NCI-H748 (cell line): ENCODE data around the gene SMC3.

Source experiments
- DNase-seq: peaks from one replicate; lab custom pipeline; 2025; ENCODE audit not compliant: unreplicated experiment; lab: John Stamatoyannopoulos, UW

Gene SMC3

GRCh38 chr10:110643653-110644597, 76.4 kb downstream of the SMC3 start, which contains the start of gene RBM20:
Gene RBM20, plus strand, starts transcription at chr10:110644336. Its CDS starts 119 bp downstream, at chr10:110644455.
- peak; percentile 38 for DNase-seq

DNA sequence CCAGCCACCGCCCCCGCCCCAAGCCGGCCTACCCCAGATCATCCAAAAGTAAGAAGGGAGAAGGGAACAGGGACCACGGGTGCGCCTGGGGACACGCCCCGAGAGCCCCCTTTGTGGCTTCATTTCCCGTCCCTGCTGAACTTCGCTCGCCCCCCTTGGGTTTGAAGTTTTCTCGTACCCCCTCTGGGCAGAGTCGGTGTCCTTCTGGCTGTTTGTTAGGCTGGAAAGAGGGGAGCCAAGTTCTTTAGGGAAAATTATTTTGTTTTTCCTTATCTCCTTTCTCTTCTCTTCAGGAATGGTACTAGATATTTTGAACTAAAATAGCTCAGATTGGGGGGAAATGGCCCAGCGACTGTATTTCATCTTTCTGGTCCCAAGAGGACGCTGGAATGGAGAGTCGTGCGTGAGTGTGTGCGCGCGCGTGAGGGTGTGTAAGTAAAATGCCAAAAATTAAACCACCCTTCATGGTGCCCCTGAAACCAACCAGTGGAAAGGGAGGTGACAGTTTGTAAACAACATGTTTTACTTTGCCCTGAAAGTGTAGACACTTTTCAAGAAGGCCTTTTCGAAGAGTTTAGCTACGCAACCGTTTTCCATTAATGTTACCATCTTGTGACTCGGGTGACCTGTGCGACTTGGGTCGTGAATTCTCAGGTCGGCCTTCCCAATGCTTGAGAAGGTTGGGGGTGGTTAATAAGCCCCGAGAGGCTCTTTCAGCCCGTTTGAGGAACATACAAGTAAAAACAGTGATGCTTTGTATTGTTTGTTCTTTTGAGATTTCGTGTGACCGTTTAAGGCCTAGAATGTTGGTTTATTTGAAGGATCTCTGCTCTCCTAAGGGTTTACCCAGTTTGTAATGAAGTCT, 77.3 kb downstream of the SMC3 start:
- no peak for DNase-seq

DNA sequence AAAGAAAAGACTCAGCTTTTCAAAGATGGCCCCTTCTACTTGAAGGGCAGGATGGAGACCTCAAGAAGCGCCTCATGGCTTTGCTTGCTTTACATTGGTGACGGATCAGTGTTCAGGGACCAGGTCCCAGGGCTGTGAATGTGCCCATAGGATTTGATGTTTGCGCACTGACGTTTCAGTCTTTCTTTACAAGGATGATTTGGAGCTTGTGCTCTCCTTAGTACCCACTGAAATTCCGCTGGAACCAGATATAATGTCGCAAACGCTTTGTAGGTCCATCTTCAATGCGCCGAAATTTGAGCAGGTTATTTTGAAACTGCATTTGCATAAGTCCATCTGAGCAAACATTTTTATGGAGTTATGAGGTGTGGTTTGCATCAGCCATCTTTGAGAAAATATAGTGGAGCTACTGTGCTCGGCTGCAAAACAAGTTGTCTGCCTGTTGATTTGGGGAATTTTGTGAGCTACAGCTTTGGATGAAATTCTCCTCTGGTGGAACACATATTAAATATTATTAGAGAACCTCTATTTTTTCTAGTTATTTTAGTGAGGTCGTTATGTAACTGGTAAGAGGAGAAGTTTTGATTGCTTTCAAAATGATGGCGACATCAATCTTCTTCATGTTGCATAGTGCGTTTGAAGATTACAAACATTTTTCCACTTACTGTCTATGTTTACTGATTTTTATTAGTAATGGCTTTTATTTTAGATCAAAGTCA, 79.1 kb downstream of the SMC3 start:
- DNase-seq = peak; percentile 30

GRCh38 chr10:110647136-110647430, 79.6 kb downstream of the SMC3 start:
- peak; percentile 10 for DNase-seq

- no peak for DNase-seq
These were observed 81.3 kb downstream of the SMC3 start for GRCh38 chr10:110648692-110649346.

DNA sequence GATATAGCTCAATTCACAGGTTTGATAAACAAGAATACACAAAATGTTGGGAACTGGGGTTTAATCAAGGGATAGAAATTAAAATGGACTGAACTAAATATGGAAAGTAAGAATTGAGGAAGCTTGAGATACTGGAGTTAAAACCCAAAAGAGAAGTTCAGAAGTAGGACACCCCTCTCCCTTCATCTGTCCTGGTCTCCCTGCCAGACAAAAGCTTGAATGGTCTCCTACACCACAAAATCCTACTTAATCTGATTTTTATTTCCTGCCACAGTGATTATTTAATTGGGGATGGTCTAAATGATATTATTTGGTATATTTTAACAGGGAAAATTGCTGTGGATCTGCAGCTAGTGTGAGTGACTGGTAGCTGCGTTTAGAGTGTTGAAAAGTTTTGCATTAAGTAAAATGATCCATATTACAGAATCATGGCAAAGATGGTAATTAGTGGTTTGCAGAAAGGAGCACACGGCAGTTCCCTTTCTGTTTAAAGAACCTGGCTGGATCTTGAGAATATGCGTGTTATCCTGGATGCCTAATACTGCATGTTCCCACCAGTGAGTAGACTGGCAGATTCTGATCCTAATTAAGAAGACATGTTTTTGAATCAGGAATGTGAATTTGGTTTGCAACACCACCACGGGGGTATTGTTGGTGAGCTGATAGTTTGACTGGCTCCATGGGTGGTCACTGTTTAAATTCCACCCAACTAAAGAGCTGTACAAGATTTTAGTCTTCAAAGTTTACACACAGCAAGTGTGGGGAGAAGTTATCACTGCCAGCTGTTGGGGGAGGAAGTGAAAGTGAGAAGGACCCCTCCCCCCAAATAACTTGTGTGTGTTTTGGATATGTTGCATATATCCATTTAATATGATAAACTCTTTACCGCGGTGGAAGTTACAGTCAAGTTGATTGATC, 82.1 kb downstream of the SMC3 start:
- DNase-seq = no peak

DNA sequence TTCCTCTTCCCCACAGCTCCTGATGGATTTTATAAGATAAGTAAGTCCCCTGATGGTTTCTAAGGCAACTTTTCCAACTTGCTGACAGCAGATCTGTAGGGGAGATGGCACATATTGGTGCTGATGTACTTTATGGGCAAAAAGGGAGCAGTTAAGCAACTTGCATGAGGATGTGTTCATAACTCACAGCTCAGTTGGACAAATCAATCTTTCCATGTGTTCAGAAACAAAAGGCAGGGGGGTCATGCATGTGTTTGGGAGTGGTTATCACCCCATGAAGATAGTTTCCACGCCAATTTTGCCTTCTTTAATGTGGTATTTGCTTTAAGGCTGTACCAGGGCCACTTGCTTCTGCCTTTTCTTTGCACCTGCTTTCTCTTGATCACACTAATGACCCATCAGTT, 82.8 kb downstream of the SMC3 start:
- DNase-seq = no peak

GRCh38 chr10:110651044-110651958, 83.8 kb downstream of the SMC3 start:
- no peak for DNase-seq

- no peak for DNase-seq
These were observed 85.1 kb downstream of the SMC3 start for GRCh38 chr10:110652475-110653118.
